IMR-90 (cell line): ENCODE results near the gene DUS3L. TPM values are rescaled to one million over a fixed set of nuclear protein-coding genes. Genes with fewer than 3 reads are reported as not detected.

ENCODE experiments used
- ATAC-seq: fragments of 200-7000 bp; cut with Tn5 transposase; 2 replicates; pipeline ENCODE4 v1.9.1; 2020; ENCODE audit warnings: low read depth, mild to moderate bottlenecking, moderate library complexity
- BruUV-seq: library from RNA; stranded (reverse); fragments of 400-500 nt; replicated peaks from 2 replicates; lab custom pipeline; 2021; lab: Mats Ljungman, UMichigan
- CTCF ChIA-PET: fragments of 300-600 bp; formaldehyde crosslinking; extraction: SDS; loops from one replicate; lab custom pipeline; 2021; ENCODE audit warnings: antibody characterized with exemption; lab: Yijun Ruan, JAX
- POLR2A ChIA-PET: fragments of 300-600 bp; sonication (Branson Sonifier 250); formaldehyde crosslinking; loops from one replicate; lab custom pipeline; 2022; ENCODE audit warnings: antibody characterized with exemption; ENCODE audit not compliant: unreplicated experiment; lab: Charles Lee
- DNase-seq: peaks from one replicate; pipeline ENCODE4 v3.0.0; 2013
- H2AFZ ChIP-seq: replicated peaks from 2 replicates; pipeline ENCODE3; 2013; ENCODE audit warnings: low read length, mild to moderate bottlenecking; ENCODE audit not compliant: poor library complexity
- H2AK5ac ChIP-seq: 2 replicates; pipeline ENCODE4 v1.6.1; 2013; ENCODE audit warnings: low read depth, low read length, inconsistent platforms
- H2AK9ac ChIP-seq: replicated peaks from 2 replicates; pipeline ENCODE3; 2013; ENCODE audit warnings: mild to moderate bottlenecking, low read depth, low read length, moderate library complexity; ENCODE audit not compliant: poor library complexity
- H2BK120ac ChIP-seq: 2 replicates; pipeline ENCODE4 v1.6.1; 2013; ENCODE audit warnings: low read depth, low read length, inconsistent platforms
- H2BK15ac ChIP-seq: 3 replicates; pipeline ENCODE4 v1.6.1; 2013; ENCODE audit warnings: low read depth, low read length, inconsistent platforms
- H2BK20ac ChIP-seq: 2 replicates; pipeline ENCODE4 v1.6.1; 2013; ENCODE audit warnings: low read depth, mild to moderate bottlenecking, inconsistent platforms, low read length, moderate library complexity
- H2BK5ac ChIP-seq: 2 replicates; pipeline ENCODE4 v1.6.1; 2013; ENCODE audit warnings: mild to moderate bottlenecking, low read depth, low read length, inconsistent platforms; ENCODE audit not compliant: poor library complexity, severe bottlenecking
- H3K14ac ChIP-seq: replicated peaks from 2 replicates; pipeline ENCODE4 v1.6.1; 2013; ENCODE audit warnings: low read depth, low read length, inconsistent platforms
- H3K18ac ChIP-seq: 2 replicates; pipeline ENCODE4 v1.6.1; 2013; ENCODE audit warnings: low read depth, low read length, control low read depth
- H3K23ac ChIP-seq: 2 replicates; pipeline ENCODE4 v1.6.1; 2013; ENCODE audit warnings: low read depth, low read length, inconsistent platforms
- H3K27ac ChIP-seq: 2 replicates; pipeline ENCODE4 v1.5.1; 2013; ENCODE audit warnings: mild to moderate bottlenecking, control low read depth, low read length; ENCODE audit not compliant: insufficient read depth
- H3K27me3 ChIP-seq: 2 replicates; pipeline ENCODE4 v1.6.1; 2013; ENCODE audit warnings: low read length; ENCODE audit not compliant: control insufficient read depth, insufficient read depth
- H3K36me3 ChIP-seq: 2 replicates; pipeline ENCODE4 v1.6.1; 2013; ENCODE audit warnings: low read length, mixed read lengths; ENCODE audit not compliant: control insufficient read depth, insufficient read depth
- H3K4ac ChIP-seq: 2 replicates; pipeline ENCODE4 v1.6.1; 2013; ENCODE audit warnings: low read depth, low read length, inconsistent platforms
- H3K4me1 ChIP-seq: 2 replicates; pipeline ENCODE4 v1.6.1; 2013; ENCODE audit warnings: low read length, mixed read lengths; ENCODE audit not compliant: control insufficient read depth, insufficient read depth
- H3K4me2 ChIP-seq: 2 replicates; pipeline ENCODE4 v1.6.1; 2013; ENCODE audit warnings: low read depth, mild to moderate bottlenecking, control low read depth, low read length, moderate library complexity
- H3K4me3 ChIP-seq: 2 replicates; pipeline ENCODE4 v1.5.1; 2013; ENCODE audit warnings: low read depth, mild to moderate bottlenecking, control low read depth, low read length, moderate library complexity; ENCODE audit not compliant: insufficient read depth
- H3K56ac ChIP-seq: 2 replicates; pipeline ENCODE4 v1.6.1; 2013; ENCODE audit warnings: low read length, inconsistent platforms; ENCODE audit not compliant: insufficient read depth; ENCODE audit errors: extremely low read depth
- H3K79me1 ChIP-seq, 2 experiments: 2 replicates each; pipeline ENCODE4 v1.6.1; 2013; ENCODE audit warnings: low read length in 2 of 2, inconsistent platforms in 1 of 2, low read depth in 1 of 2
- H3K9ac ChIP-seq: 2 replicates; pipeline ENCODE4 v1.6.1; 2013; ENCODE audit warnings: low read depth, low read length, control low read depth
- H3K9me1 ChIP-seq: 2 replicates; pipeline ENCODE4 v1.6.1; 2013; ENCODE audit warnings: low read length, inconsistent platforms; ENCODE audit not compliant: insufficient read depth
- H3K9me3 ChIP-seq: 2 replicates; pipeline ENCODE4 v1.6.1; 2013; ENCODE audit warnings: low read length; ENCODE audit not compliant: control insufficient read depth, insufficient read depth
- H4K20me1 ChIP-seq: 2 replicates; pipeline ENCODE4 v1.6.1; 2013; ENCODE audit warnings: low read length, inconsistent platforms; ENCODE audit not compliant: insufficient read depth
- H4K5ac ChIP-seq: 2 replicates; pipeline ENCODE4 v1.6.1; 2013; ENCODE audit warnings: mild to moderate bottlenecking, low read depth, low read length, control low read depth
- H4K8ac ChIP-seq, 2 experiments: 2 replicates each; pipeline ENCODE4 v1.6.1; 2013; ENCODE audit warnings: low read depth in 2 of 2, low read length in 2 of 2, control low read depth in 1 of 2, inconsistent platforms in 1 of 2
- H4K91ac ChIP-seq: 2 replicates; pipeline ENCODE4 v1.6.1; 2013; ENCODE audit warnings: low read depth, low read length, inconsistent platforms; ENCODE audit not compliant: insufficient read depth
- BHLHE40 ChIP-seq: fragments of 150-350 bp; IDR thresholded peaks from 2 replicates; pipeline ENCODE4 v1.6.1; 2016; ENCODE audit warnings: mild to moderate bottlenecking, low read depth, low read length
- CEBPB ChIP-seq: IDR thresholded peaks from 2 replicates; pipeline ENCODE4 v1.6.1; 2012; ENCODE audit warnings: low read depth, low read length, improper control_type of control experiment
- CHD1 ChIP-seq: IDR thresholded peaks from 2 replicates; pipeline ENCODE4 v1.6.1; 2012; ENCODE audit warnings: low read depth, low read length, improper control_type of control experiment
- FOS ChIP-seq: fragments of 150-350 bp; IDR thresholded peaks from 2 replicates; pipeline ENCODE4 v1.6.1; 2016; ENCODE audit warnings: low read depth, low read length
- MAFK ChIP-seq: IDR thresholded peaks from 2 replicates; pipeline ENCODE4 v1.6.1; 2012; ENCODE audit warnings: low read depth, low read length, improper control_type of control experiment
- MAZ ChIP-seq: IDR thresholded peaks from 2 replicates; pipeline ENCODE4 v1.6.1; 2012; ENCODE audit warnings: low read depth, mild to moderate bottlenecking, low read length, improper control_type of control experiment, moderate library complexity, borderline replicate concordance
- MXI1 ChIP-seq: IDR thresholded peaks from 2 replicates; pipeline ENCODE4 v1.6.1; 2012; ENCODE audit warnings: low read depth, mild to moderate bottlenecking, low read length, moderate library complexity, borderline replicate concordance
- NFE2L2 ChIP-seq: fragments of 150-350 bp; IDR thresholded peaks from 2 replicates; pipeline ENCODE4 v1.6.1; 2016; ENCODE audit warnings: low read depth, mild to moderate bottlenecking, low read length
- POLR2A ChIP-seq: IDR thresholded peaks from 2 replicates; pipeline ENCODE4 v1.6.1; 2012; ENCODE audit warnings: mild to moderate bottlenecking, low read depth, low read length
- RAD21 ChIP-seq: IDR thresholded peaks from 2 replicates; pipeline ENCODE4 v1.6.1; 2012; ENCODE audit warnings: low read length, improper control_type of control experiment
- RCOR1 ChIP-seq: IDR thresholded peaks from 2 replicates; pipeline ENCODE4 v1.6.1; 2012; ENCODE audit warnings: mild to moderate bottlenecking, low read length, improper control_type of control experiment; ENCODE audit not compliant: insufficient replicate concordance
- RFX5 ChIP-seq: IDR thresholded peaks from 2 replicates; pipeline ENCODE4 v1.8.0; 2012; ENCODE audit warnings: low read depth, mild to moderate bottlenecking, low read length, moderate library complexity
- SMC3 ChIP-seq: fragments of 150-350 bp; IDR thresholded peaks from 2 replicates; pipeline ENCODE4 v1.6.1; 2016; ENCODE audit warnings: low read depth, mild to moderate bottlenecking, antibody characterized with exemption, low read length, moderate library complexity
- WGBS, 2 experiments: methylation state at CpG; one replicate each; pipeline versions ENCODE4 v1.1.5 to v1.1.7; 2013; ENCODE audit warnings: missing lambda C conversion rate in 2 of 2; ENCODE audit not compliant: insufficient read length in 1 of 2; ENCODE audit errors: extremely low coverage in 2 of 2; 5-methylcytosine and 5-hydroxymethylcytosine counted together
- dilution Hi-C: fragments of 300-500 bp; cut with HindIII; formaldehyde crosslinking; loops from one replicate; pipeline ENCODE4 v1.14.3; 2018; ENCODE audit warnings: low sequenced_read_pairs; ENCODE audit not compliant: unreplicated experiment
- in situ Hi-C: fragments of 300-500 bp; cut with MboI; formaldehyde crosslinking; loops from 3 replicates; pipeline ENCODE4 v1.14.3; 2019; ENCODE audit warnings: low sequenced_read_pairs, inconsistent platforms, mixed read lengths
- intact Hi-C: fragments of 100-400 bp; cut with micrococcal nuclease; formaldehyde crosslinking; loops from 2 replicates; pipeline ENCODE4 v1.10.0; 2022
- polyA plus RNA-seq, 3 experiments: library from polyadenylated mRNA; depleted of rRNA; stranded (reverse); fragments of >200 nt; gene quantifications; 2 replicates each; pipeline ENCODE4 v1.2.3, GENCODE V29; 2012; ENCODE audit warnings: low replicate concordance in 1 of 3
- total RNA-seq: library from RNA; depleted of rRNA; stranded (reverse); fragments of >200 nt; gene quantifications from 2 replicates; pipeline ENCODE4 v1.2.3, GENCODE V29; 2012
- TF ChIP-seq, protein P1 (sequence below): conservative IDR thresholded peaks from 2 replicates; pipeline ENCODE4 v1.5.1; 2012; ENCODE audit warnings: mild to moderate bottlenecking, low read depth, low read length, improper control_type of control experiment
- TF ChIP-seq, protein P2 (sequence below): fragments of 150-350 bp; IDR thresholded peaks from 2 replicates; pipeline ENCODE4 v1.6.1; 2016; ENCODE audit warnings: low read depth, mild to moderate bottlenecking, low read length, moderate library complexity, borderline replicate concordance
- TF ChIP-seq, protein P3 (sequence below): fragments of 150-350 bp; IDR thresholded peaks from 2 replicates; pipeline ENCODE4 v1.6.1; 2017; ENCODE audit warnings: mild to moderate bottlenecking, antibody characterized with exemption, low read length, low read depth

Gene DUS3L
- total and polyA plus RNA-seq, 2 of the 4 experiments (the other 2 are of a cell fraction), result 12.4 to 21.3 TPM

DNA sequence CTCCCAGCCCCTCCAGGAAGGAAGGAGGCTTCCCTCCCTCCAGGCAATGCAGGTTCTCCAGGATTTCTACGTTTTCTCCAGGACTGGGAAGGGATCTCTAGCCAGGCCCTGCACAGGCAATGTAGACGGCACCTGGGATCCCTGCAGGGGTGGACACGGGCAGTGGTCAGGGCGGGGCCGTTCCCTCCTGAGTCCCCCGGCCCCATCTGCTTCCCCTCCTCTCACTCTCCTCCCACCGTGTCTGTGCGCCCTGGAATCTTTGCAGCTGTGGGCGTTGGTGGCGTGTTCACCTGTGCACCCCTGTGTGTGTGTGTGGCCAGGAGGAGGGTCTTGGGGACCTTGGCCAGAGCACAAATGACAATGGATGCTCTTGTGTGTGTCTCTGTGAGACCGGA is 23.9 kb upstream of the DUS3L start:
- no TSS peak for BruUV-seq
- no peaks in the 10 kb centered on the region for H3K4me1 ChIP-seq
- no peak overlapping the region for H2BK5ac ChIP-seq
- H3K4me2 ChIP-seq, result no peak overlapping the region
- ChIA-PET POLR2A (no interaction called here), CTCF (no interaction called here)
- intact Hi-C loops, result no loop called here
- H3K27me3 ChIP-seq, result peaks cover 20% of the 10 kb centered on the region
- no peak overlapping the region for H3K18ac ChIP-seq
- no peak overlapping the region for H3K4ac ChIP-seq
- dilution Hi-C loops, result no loop called here
- H4K91ac ChIP-seq, result no peak overlapping the region
- no peak overlapping the region for H3K27ac ChIP-seq
- no peaks in the 10 kb centered on the region for H3K9me3 ChIP-seq
- no CpG with 5 or more reads among the region's 11 CpGs for WGBS, 2 experiments
- H3K36me3 ChIP-seq, result no peaks in the 10 kb centered on the region
- H3K79me1 ChIP-seq, result no peaks in the 10 kb centered on the region
- H2AK9ac ChIP-seq, result no peak overlapping the region
- H2BK20ac ChIP-seq, result no peak overlapping the region
- DNase-seq, result no peak
- no peak overlapping the region for H4K8ac ChIP-seq
- H3K9ac ChIP-seq, result no peak overlapping the region
- no peak overlapping the region for H3K14ac ChIP-seq
- H3K56ac ChIP-seq, result no peak overlapping the region
- no peak overlapping the region for H3K4me3 ChIP-seq
- no peak overlapping the region for H2BK15ac ChIP-seq
- no peak overlapping the region for H2AFZ ChIP-seq
- H3K9me1 ChIP-seq, result no peaks in the 10 kb centered on the region
- H2BK120ac ChIP-seq, result no peak overlapping the region
- in situ Hi-C loops, result no loop called here
- TF ChIP-seq RAD21 (no peak), NFE2L2 (no peak), SMC3 (no peak), MAZ (no peak), BHLHE40 (no peak), RFX5 (no peak), POLR2A (no peak), RCOR1 (no peak), MAFK (no peak), CEBPB (no peak), FOS (no peak), MXI1 (no peak), CHD1 (no peak)
- TF ChIP-seq, protein P1, sequence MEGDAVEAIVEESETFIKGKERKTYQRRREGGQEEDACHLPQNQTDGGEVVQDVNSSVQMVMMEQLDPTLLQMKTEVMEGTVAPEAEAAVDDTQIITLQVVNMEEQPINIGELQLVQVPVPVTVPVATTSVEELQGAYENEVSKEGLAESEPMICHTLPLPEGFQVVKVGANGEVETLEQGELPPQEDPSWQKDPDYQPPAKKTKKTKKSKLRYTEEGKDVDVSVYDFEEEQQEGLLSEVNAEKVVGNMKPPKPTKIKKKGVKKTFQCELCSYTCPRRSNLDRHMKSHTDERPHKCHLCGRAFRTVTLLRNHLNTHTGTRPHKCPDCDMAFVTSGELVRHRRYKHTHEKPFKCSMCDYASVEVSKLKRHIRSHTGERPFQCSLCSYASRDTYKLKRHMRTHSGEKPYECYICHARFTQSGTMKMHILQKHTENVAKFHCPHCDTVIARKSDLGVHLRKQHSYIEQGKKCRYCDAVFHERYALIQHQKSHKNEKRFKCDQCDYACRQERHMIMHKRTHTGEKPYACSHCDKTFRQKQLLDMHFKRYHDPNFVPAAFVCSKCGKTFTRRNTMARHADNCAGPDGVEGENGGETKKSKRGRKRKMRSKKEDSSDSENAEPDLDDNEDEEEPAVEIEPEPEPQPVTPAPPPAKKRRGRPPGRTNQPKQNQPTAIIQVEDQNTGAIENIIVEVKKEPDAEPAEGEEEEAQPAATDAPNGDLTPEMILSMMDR, result no peak
- TF ChIP-seq, protein P2, sequence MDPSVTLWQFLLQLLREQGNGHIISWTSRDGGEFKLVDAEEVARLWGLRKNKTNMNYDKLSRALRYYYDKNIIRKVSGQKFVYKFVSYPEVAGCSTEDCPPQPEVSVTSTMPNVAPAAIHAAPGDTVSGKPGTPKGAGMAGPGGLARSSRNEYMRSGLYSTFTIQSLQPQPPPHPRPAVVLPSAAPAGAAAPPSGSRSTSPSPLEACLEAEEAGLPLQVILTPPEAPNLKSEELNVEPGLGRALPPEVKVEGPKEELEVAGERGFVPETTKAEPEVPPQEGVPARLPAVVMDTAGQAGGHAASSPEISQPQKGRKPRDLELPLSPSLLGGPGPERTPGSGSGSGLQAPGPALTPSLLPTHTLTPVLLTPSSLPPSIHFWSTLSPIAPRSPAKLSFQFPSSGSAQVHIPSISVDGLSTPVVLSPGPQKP, result no peak
- TF ChIP-seq, protein P3, sequence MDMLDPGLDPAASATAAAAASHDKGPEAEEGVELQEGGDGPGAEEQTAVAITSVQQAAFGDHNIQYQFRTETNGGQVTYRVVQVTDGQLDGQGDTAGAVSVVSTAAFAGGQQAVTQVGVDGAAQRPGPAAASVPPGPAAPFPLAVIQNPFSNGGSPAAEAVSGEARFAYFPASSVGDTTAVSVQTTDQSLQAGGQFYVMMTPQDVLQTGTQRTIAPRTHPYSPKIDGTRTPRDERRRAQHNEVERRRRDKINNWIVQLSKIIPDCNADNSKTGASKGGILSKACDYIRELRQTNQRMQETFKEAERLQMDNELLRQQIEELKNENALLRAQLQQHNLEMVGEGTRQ, result no peak
- H4K20me1 ChIP-seq, result no peaks in the 10 kb centered on the region
- no peak overlapping the region for H3K23ac ChIP-seq
- H4K5ac ChIP-seq, result no peak overlapping the region
- H2AK5ac ChIP-seq, result no peak overlapping the region
- ATAC-seq, result no peak
